ENCODE measurements around the gene CDH23.

The CDH23 gene

GRCh38 chr10:71688256-71688655, 291.5 kb downstream of the CDH23 start:
- Histone ChIP-seq H3K27me3 (ENCODE audit: control insufficient read depth, insufficient read depth, low read length) (no peaks in the 10 kb centered on the region), H3K36me3 (ENCODE audit: control insufficient read depth, insufficient read depth, low read length) (no peaks in the 10 kb centered on the region), H3K4me1 (ENCODE audit: control insufficient read depth, insufficient read depth, low read length) (peaks cover 40% of the 10 kb centered on the region), H3K9me3 (ENCODE audit: control insufficient read depth, low read length) (no peaks in the 10 kb centered on the region), H3K9ac (ENCODE audit: low read length) (no peak overlapping the region), H3K4me3 (ENCODE audit: low read length) (no peak overlapping the region)

DNA sequence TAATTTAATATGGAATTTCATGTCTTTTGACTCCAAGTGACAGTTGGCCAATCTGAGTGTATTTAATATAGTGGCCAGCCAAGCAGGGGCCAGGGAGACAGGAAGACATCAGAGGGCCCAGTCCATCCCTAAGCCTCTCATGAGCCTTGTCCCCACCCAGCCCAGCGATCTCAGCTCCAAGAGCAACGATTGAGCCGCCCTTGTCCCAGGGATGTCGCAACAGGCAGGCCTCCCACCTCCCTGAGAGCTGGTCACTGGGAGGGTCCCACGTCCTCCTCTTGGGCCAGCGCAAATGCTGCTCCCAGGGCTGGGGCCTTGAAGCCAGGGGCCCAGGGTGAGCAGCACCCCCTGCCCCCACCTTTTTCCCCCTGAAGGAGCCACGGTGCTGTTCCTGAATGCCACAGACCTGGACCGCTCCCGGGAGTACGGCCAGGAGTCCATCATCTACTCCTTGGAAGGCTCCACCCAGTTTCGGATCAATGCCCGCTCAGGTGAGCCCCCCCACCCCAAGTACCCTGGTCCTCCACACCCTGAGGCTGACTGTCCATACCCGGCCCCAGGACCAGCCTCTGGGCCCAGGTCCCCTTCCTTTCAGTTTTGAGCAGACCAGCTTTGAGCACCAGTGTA, 293.5 kb downstream of the CDH23 start:
- Histone ChIP-seq H3K9ac (ENCODE audit: low read length) (no peak overlapping the region), H3K36me3 (ENCODE audit: control insufficient read depth, insufficient read depth, low read length) (no peaks in the 10 kb centered on the region), H3K4me1 (ENCODE audit: control insufficient read depth, insufficient read depth, low read length) (peaks cover 45% of the 10 kb centered on the region)

GRCh38 chr10:71691405-71691804, 294.7 kb downstream of the CDH23 start:
- H3K9ac ChIP-seq (ENCODE audit: low read length): no peak overlapping the region
- no peaks in the 10 kb centered on the region for H3K9me3 ChIP-seq (ENCODE audit: control insufficient read depth, low read length)
- H3K36me3 ChIP-seq (ENCODE audit: control insufficient read depth, insufficient read depth, low read length): no peaks in the 10 kb centered on the region
- H3K4me3 ChIP-seq (ENCODE audit: low read length): no peak overlapping the region
- H3K27me3 ChIP-seq (ENCODE audit: control insufficient read depth, insufficient read depth, low read length): no peaks in the 10 kb centered on the region
- peaks cover 51% of the 10 kb centered on the region for H3K4me1 ChIP-seq (ENCODE audit: control insufficient read depth, insufficient read depth, low read length)

More for the DNA sequence above, 293.5 kb downstream of the CDH23 start:
- no peaks in the 10 kb centered on the region for H3K9me3 ChIP-seq (ENCODE audit: control insufficient read depth, low read length)
- no peaks in the 10 kb centered on the region for H3K27me3 ChIP-seq (ENCODE audit: control insufficient read depth, insufficient read depth, low read length)
- no peak overlapping the region for H3K4me3 ChIP-seq (ENCODE audit: low read length)

GRCh38 chr10:71692598-71693306, 296.0 kb downstream of the CDH23 start:
- Histone ChIP-seq H3K36me3 (ENCODE audit: control insufficient read depth, insufficient read depth, low read length) (no peaks in the 10 kb centered on the region), H3K4me3 (ENCODE audit: low read length) (no peak overlapping the region), H3K9me3 (ENCODE audit: control insufficient read depth, low read length) (no peaks in the 10 kb centered on the region), H3K27me3 (ENCODE audit: control insufficient read depth, insufficient read depth, low read length) (no peaks in the 10 kb centered on the region), H3K4me1 (ENCODE audit: control insufficient read depth, insufficient read depth, low read length) (peaks cover 55% of the 10 kb centered on the region), H3K9ac (ENCODE audit: low read length) (no peak overlapping the region)

DNA sequence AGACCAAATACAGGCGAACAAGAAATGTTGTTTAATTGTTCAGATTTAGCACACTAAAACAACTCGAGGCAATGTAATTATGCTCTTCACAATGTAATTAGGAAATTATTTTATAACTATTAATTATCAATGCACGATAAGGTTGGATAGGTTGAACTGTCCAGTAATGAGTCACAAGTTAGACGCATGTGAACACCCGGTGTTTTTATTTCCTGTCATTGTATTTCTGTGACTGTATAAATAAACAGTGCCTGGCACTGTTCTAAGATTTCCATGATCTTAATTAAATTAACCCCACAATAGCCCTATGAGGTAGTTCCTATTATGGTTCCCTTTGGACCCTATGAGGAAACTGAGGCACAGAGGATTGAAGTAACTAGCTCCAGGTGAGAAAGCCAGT, 296.7 kb downstream of the CDH23 start:
- H3K4me3 ChIP-seq (ENCODE audit: low read length): no peak overlapping the region
- no peaks in the 10 kb centered on the region for H3K9me3 ChIP-seq (ENCODE audit: control insufficient read depth, low read length)
- peaks cover 59% of the 10 kb centered on the region for H3K4me1 ChIP-seq (ENCODE audit: control insufficient read depth, insufficient read depth, low read length)
- no peak overlapping the region for H3K9ac ChIP-seq (ENCODE audit: low read length)
- no peaks in the 10 kb centered on the region for H3K36me3 ChIP-seq (ENCODE audit: control insufficient read depth, insufficient read depth, low read length)
- H3K27me3 ChIP-seq (ENCODE audit: control insufficient read depth, insufficient read depth, low read length): no peaks in the 10 kb centered on the region

- H3K4me3 ChIP-seq (ENCODE audit: low read length): no peak overlapping the region
- H3K27me3 ChIP-seq (ENCODE audit: control insufficient read depth, insufficient read depth, low read length): no peaks in the 10 kb centered on the region
- no peak overlapping the region for H3K9ac ChIP-seq (ENCODE audit: low read length)
- H3K9me3 ChIP-seq (ENCODE audit: control insufficient read depth, low read length): no peaks in the 10 kb centered on the region
- H3K4me1 ChIP-seq (ENCODE audit: control insufficient read depth, insufficient read depth, low read length): peaks cover 66% of the 10 kb centered on the region
- H3K36me3 ChIP-seq (ENCODE audit: control insufficient read depth, insufficient read depth, low read length): no peaks in the 10 kb centered on the region
Observed at GRCh38 chr10:71694039-71694501, 297.4 kb downstream of the CDH23 start.

DNA sequence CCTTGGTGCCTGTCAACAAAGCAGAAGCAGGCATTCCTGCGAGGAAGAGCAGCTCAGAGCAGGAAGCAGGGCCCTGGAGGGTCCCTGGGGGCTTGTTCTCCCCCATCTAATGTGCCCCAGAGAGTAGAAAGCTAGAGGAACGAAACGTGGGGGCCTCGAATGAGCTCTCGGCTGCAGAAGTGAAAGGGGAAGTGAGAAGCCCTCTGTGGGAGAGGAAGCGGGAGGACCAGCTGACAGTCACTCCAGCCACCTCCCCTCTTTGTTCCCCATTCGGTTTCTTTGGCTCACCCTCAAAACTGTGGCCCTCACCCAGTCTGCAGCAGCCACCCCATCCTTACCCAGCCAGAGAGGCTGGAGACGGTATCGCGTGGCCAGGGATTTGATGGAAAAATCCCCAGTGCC, 297.8 kb downstream of the CDH23 start:
- H3K36me3 ChIP-seq (ENCODE audit: control insufficient read depth, insufficient read depth, low read length): no peaks in the 10 kb centered on the region
- H3K4me3 ChIP-seq (ENCODE audit: low read length): no peak overlapping the region
- no peaks in the 10 kb centered on the region for H3K9me3 ChIP-seq (ENCODE audit: control insufficient read depth, low read length)
- no peak overlapping the region for H3K9ac ChIP-seq (ENCODE audit: low read length)
- H3K27me3 ChIP-seq (ENCODE audit: control insufficient read depth, insufficient read depth, low read length): no peaks in the 10 kb centered on the region
- H3K4me1 ChIP-seq (ENCODE audit: control insufficient read depth, insufficient read depth, low read length): peaks cover 68% of the 10 kb centered on the region

DNA sequence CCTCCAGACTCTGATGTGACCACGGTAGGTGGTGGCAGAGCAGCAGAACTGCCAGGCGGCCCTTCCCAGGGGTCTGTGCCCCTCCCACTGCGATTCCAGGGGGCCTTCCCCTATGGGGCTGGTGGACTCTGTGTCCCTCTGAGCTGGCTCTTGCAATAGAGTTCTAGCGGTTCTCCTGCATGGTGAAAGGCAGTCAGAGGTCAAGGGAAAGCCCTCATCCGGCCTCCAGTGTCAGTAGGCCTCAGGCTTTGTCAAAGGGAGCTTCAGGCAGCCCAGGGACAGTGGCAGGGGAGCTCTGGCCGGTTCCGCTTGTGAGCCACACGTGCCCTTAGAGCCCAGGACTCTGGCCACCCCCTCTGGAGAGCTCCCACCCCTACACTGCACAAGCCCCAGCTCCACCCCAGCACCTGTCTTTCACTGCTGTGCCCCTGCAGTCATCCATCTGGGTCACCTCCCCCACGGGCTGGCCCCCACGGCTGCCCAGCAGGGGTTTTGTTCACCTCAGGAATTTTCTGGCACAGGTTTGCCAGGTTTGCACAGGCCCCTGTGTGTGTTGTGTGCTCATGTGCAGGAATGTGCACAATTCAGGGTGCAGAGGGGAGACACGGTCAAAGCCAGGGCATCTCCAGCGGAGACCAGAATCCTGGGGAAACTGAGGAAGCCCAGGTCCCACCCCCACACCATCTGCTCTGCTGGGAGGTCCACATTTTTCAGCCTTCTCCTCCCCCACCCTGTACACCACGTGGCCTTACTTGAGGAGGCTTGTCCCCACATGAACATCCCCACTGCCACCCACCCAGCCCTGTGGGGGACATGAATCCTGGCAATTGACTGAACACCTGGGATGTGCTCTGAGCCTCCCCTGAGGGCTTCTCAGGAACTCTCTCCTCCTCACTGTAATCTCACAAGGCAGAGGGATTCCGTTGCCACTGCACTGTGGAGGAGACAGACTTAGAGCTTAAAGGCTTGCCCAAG, 299.1 kb downstream of the CDH23 start:
- Histone ChIP-seq H3K9me3 (ENCODE audit: control insufficient read depth, low read length) (no peaks in the 10 kb centered on the region), H3K27me3 (ENCODE audit: control insufficient read depth, insufficient read depth, low read length) (no peaks in the 10 kb centered on the region), H3K36me3 (ENCODE audit: control insufficient read depth, insufficient read depth, low read length) (no peaks in the 10 kb centered on the region), H3K4me1 (ENCODE audit: control insufficient read depth, insufficient read depth, low read length) (peaks cover 68% of the 10 kb centered on the region), H3K9ac (ENCODE audit: low read length) (no peak overlapping the region), H3K4me3 (ENCODE audit: low read length) (no peak overlapping the region)

DNA sequence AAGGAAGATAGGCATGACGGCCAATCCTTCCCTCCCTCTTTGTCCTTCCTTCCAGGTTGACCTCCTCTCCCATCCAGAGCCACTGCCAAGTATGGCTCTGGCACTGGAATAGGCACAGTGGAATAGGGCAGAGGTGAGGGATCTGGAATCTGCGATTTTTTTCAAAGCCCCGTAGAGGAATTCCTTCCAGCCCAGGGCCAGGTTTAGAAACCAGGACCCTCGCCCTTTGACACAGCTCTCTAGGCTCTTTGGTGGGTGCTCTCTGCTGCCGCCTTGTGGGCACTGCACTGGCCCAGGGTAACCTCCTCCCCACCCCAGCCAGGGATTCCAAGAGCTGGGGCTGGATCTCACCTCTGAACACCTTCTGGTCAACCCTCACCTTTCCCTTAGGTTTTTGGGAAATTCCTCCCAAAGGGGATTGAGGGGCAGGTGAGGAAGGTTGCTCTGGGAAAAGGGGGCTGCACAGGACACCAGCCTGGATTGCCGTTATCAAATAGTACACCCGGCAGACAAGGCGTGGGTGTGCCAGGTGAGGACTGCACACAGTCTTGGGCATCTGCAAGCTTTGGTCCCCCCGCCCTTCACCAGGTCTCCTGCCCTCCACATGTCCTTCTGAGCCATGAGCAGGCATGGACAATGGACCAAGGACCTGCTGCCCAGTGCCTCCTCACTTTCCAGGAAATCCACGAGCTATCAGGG, 300.1 kb downstream of the CDH23 start:
- Histone ChIP-seq H3K9ac (ENCODE audit: low read length) (no peak overlapping the region), H3K36me3 (ENCODE audit: control insufficient read depth, insufficient read depth, low read length) (no peaks in the 10 kb centered on the region), H3K9me3 (ENCODE audit: control insufficient read depth, low read length) (no peaks in the 10 kb centered on the region), H3K4me1 (ENCODE audit: control insufficient read depth, insufficient read depth, low read length) (peaks cover 68% of the 10 kb centered on the region), H3K27me3 (ENCODE audit: control insufficient read depth, insufficient read depth, low read length) (no peaks in the 10 kb centered on the region), H3K4me3 (ENCODE audit: low read length) (no peak overlapping the region)

GRCh38 chr10:71697938-71698709, 301.4 kb downstream of the CDH23 start:
- Histone ChIP-seq H3K4me1 (ENCODE audit: control insufficient read depth, insufficient read depth, low read length) (peaks cover 56% of the 10 kb centered on the region), H3K4me3 (ENCODE audit: low read length) (no peak overlapping the region), H3K27me3 (ENCODE audit: control insufficient read depth, insufficient read depth, low read length) (no peaks in the 10 kb centered on the region), H3K9ac (ENCODE audit: low read length) (no peak overlapping the region), H3K36me3 (ENCODE audit: control insufficient read depth, insufficient read depth, low read length) (no peaks in the 10 kb centered on the region), H3K9me3 (ENCODE audit: control insufficient read depth, low read length) (no peaks in the 10 kb centered on the region)

- Histone ChIP-seq H3K9ac (ENCODE audit: low read length) (no peak overlapping the region), H3K36me3 (ENCODE audit: control insufficient read depth, insufficient read depth, low read length) (no peaks in the 10 kb centered on the region), H3K27me3 (ENCODE audit: control insufficient read depth, insufficient read depth, low read length) (no peaks in the 10 kb centered on the region), H3K4me3 (ENCODE audit: low read length) (no peak overlapping the region), H3K4me1 (ENCODE audit: control insufficient read depth, insufficient read depth, low read length) (peaks cover 52% of the 10 kb centered on the region), H3K9me3 (ENCODE audit: control insufficient read depth, low read length) (no peaks in the 10 kb centered on the region)
Observed at GRCh38 chr10:71698737-71699136, 302.0 kb downstream of the CDH23 start.
